ENCODE data around the gene APOL1. TPM values are rescaled to one million over a fixed set of nuclear protein-coding genes. Genes with fewer than 3 reads are reported as not detected.

APOL1 gene
- total and polyA plus RNA-seq, 2 donors = 14.2 to 62.6 TPM

Other genes starting within 250 kb of the APOL1 start
- gene RBFOX2, start 224.3 kb upstream of the APOL1 start, total RNA-seq = 14.9 TPM
- gene RBFOX2, start 224.3 kb upstream of the APOL1 start, polyA plus RNA-seq = 10.2 TPM
- 35.1 TPM for gene APOL3, start 92.4 kb upstream of the APOL1 start, total RNA-seq
- gene APOL3, start 92.4 kb upstream of the APOL1 start, polyA plus RNA-seq = 42.6 TPM
- 4.8 TPM for gene APOL4, start 51.3 kb upstream of the APOL1 start, total RNA-seq
- 53.0 TPM for gene APOL4, start 51.3 kb upstream of the APOL1 start, polyA plus RNA-seq
- gene APOL2, start 13.6 kb upstream of the APOL1 start, total RNA-seq = 25.3 TPM
- gene APOL2, start 13.6 kb upstream of the APOL1 start, polyA plus RNA-seq = 56.1 TPM
- gene MYH9, start 134.8 kb downstream of the APOL1 start, total RNA-seq = 123 TPM
- 155 TPM for gene MYH9, start 134.8 kb downstream of the APOL1 start, polyA plus RNA-seq
- 40.7 TPM for gene TXN2, start 228.5 kb downstream of the APOL1 start, total RNA-seq
- 68.7 TPM for gene TXN2, start 228.5 kb downstream of the APOL1 start, polyA plus RNA-seq